Osteoblast (primary cell): Measurements from ENCODE around the gene GPR37L1. TPM values are rescaled to one million over a fixed set of nuclear protein-coding genes. Genes with fewer than 3 reads are reported as not detected.

ENCODE experiments used
- DNase-seq: peaks from one replicate; pipeline ENCODE4 v3.0.0; 2011; ENCODE audit warnings: low spot score, mixed read lengths; ENCODE audit not compliant: insufficient read length; ENCODE audit errors: missing footprints
- H2AFZ ChIP-seq: 2 replicates; pipeline ENCODE4 v1.6.0; 2011; ENCODE audit warnings: mild to moderate bottlenecking, low read length
- H3K27ac ChIP-seq: 2 replicates; pipeline ENCODE4 v1.5.1; 2011; ENCODE audit warnings: mild to moderate bottlenecking, low read depth, low read length, moderate library complexity
- H3K27me3 ChIP-seq: 2 replicates; pipeline ENCODE4 v1.6.0; 2012; ENCODE audit warnings: mild to moderate bottlenecking, control low read depth, inconsistent platforms, low read length, moderate library complexity; ENCODE audit not compliant: insufficient read depth
- H3K36me3 ChIP-seq: 2 replicates; pipeline ENCODE4 v1.5.1; 2011; ENCODE audit warnings: mild to moderate bottlenecking, low read length, control low read depth, moderate library complexity; ENCODE audit not compliant: insufficient read depth
- H3K4me1 ChIP-seq: 2 replicates; pipeline ENCODE4 v1.5.1; 2011; ENCODE audit warnings: mild to moderate bottlenecking, low read length, control low read depth, moderate library complexity; ENCODE audit not compliant: insufficient read depth
- H3K4me2 ChIP-seq: 2 replicates; pipeline ENCODE4 v1.6.0; 2011; ENCODE audit warnings: mild to moderate bottlenecking, low read length; ENCODE audit not compliant: insufficient read depth
- H3K4me3 ChIP-seq: fragments of 200-600 bp; sonication (generic); 3 replicates; pipeline ENCODE4 v1.5.1; 2012; ENCODE audit warnings: mild to moderate bottlenecking, low read length, inconsistent platforms; ENCODE audit not compliant: insufficient read depth
- H3K79me2 ChIP-seq: 2 replicates; pipeline ENCODE4 v1.6.0; 2012; ENCODE audit warnings: mild to moderate bottlenecking, low read length, control low read depth, inconsistent platforms; ENCODE audit not compliant: insufficient read depth
- H3K9me3 ChIP-seq: 2 replicates; pipeline ENCODE4 v1.5.1; 2011; ENCODE audit warnings: low read depth, low read length, control low read depth
- H4K20me1 ChIP-seq: 2 replicates; pipeline ENCODE4 v1.6.0; 2012; ENCODE audit warnings: mild to moderate bottlenecking, low read length, control low read depth; ENCODE audit not compliant: insufficient read depth
- CTCF ChIP-seq: IDR thresholded peaks from 2 replicates; pipeline ENCODE4 v1.5.1; 2011; ENCODE audit warnings: mild to moderate bottlenecking, low read depth, low read length, moderate library complexity; ENCODE audit errors: extremely low read depth
- total RNA-seq: library from RNA; depleted of rRNA; stranded (reverse); fragments of >200 nt; gene quantifications from 2 replicates; pipeline ENCODE4 v1.2.3, GENCODE V29; 2012

GPR37L1 gene
- total RNA-seq, 1 donor = not detected

GRCh38 chr1:202150602-202151001 lies 27.9 kb downstream of the GPR37L1 start:
- DNase-seq = peak; percentile 6
- no peak for TF ChIP-seq CTCF

GRCh38 chr1:202151045-202151444 lies 28.3 kb downstream of the GPR37L1 start:
- DNase-seq = peak; percentile 54
- Histone ChIP-seq H2AFZ (no peak overlapping the region), H3K27me3 (peaks cover 2% of the 10 kb centered on the region), H3K9me3 (no peaks in the 10 kb centered on the region), H3K4me1 (peaks cover 10% of the 10 kb centered on the region), H3K36me3 (no peaks in the 10 kb centered on the region), H3K4me2 (no peak overlapping the region), H3K79me2 (no peaks in the 10 kb centered on the region), H4K20me1 (no peaks in the 10 kb centered on the region), H3K4me3 (no peak overlapping the region), H3K27ac (no peak overlapping the region)
- no peak for TF ChIP-seq CTCF

More at GRCh38 chr1:202150602-202151001, 27.9 kb downstream of the GPR37L1 start:
- H3K27me3 ChIP-seq = peaks cover 2% of the 10 kb centered on the region
- no peaks in the 10 kb centered on the region for H3K79me2 ChIP-seq
- no peaks in the 10 kb centered on the region for H3K36me3 ChIP-seq
- H3K4me1 ChIP-seq = peaks cover 10% of the 10 kb centered on the region
- H3K9me3 ChIP-seq = no peaks in the 10 kb centered on the region
- H4K20me1 ChIP-seq = no peaks in the 10 kb centered on the region
- H2AFZ ChIP-seq = no peak overlapping the region
- no peak overlapping the region for H3K27ac ChIP-seq
- no peak overlapping the region for H3K4me2 ChIP-seq
- H3K4me3 ChIP-seq = no peak overlapping the region

GRCh38 chr1:202152399-202152798 lies 29.7 kb downstream of the GPR37L1 start:
- Histone ChIP-seq H4K20me1 (no peaks in the 10 kb centered on the region), H3K9me3 (no peaks in the 10 kb centered on the region), H3K27me3 (peaks cover 2% of the 10 kb centered on the region), H3K4me3 (no peak overlapping the region), H3K27ac (no peak overlapping the region), H3K79me2 (no peaks in the 10 kb centered on the region), H3K4me2 (no peak overlapping the region), H2AFZ (no peak overlapping the region), H3K36me3 (no peaks in the 10 kb centered on the region), H3K4me1 (peaks cover 10% of the 10 kb centered on the region)
- DNase-seq = peak; percentile 29
- TF ChIP-seq CTCF = no peak

GRCh38 chr1:202153284-202153683 lies 30.6 kb downstream of the GPR37L1 start:
- Histone ChIP-seq H2AFZ (no peak overlapping the region), H4K20me1 (no peaks in the 10 kb centered on the region), H3K4me3 (no peak overlapping the region), H3K79me2 (no peaks in the 10 kb centered on the region), H3K36me3 (no peaks in the 10 kb centered on the region), H3K4me1 (peaks cover 10% of the 10 kb centered on the region), H3K9me3 (no peaks in the 10 kb centered on the region), H3K4me2 (no peak overlapping the region), H3K27me3 (peaks cover 2% of the 10 kb centered on the region), H3K27ac (no peak overlapping the region)
- DNase-seq = peak; percentile 55
- TF ChIP-seq CTCF = no peak
